CD4-positive, alpha-beta T cell (primary cell): ENCODE results near the gene ZFYVE1. TPM values are rescaled to one million over a fixed set of nuclear protein-coding genes. Genes with fewer than 3 reads are reported as not detected.

ENCODE experiments used
- ATAC-seq: fragments of 200-7000 bp; cut with Tn5 transposase; one replicate; pipeline ENCODE4 v1.10.0; 2022; ENCODE audit warnings: mild to moderate bottlenecking; ENCODE audit not compliant: poor library complexity
- CTCF ChIA-PET: fragments of 350-600 bp; sonication (Branson Sonifier 250); formaldehyde crosslinking; loops from one replicate; lab custom pipeline; 2021; ENCODE audit warnings: antibody characterized with exemption, inconsistent platforms; lab: Charles Lee
- POLR2A ChIA-PET: fragments of 350-600 bp; sonication (Branson Sonifier 250); formaldehyde crosslinking; loops from one replicate; lab custom pipeline; 2021; ENCODE audit warnings: antibody characterized with exemption, inconsistent platforms; lab: Charles Lee
- DNase-seq, 14 experiments: peaks; one replicate each; pipeline ENCODE4 v3.0.0-alpha.2; 2013 to 2020; ENCODE audit warnings: mixed read lengths in 2 of 14
- H3K27ac ChIP-seq, 2 donors: one replicate each; pipeline versions ENCODE4 v1.5.1 to v1.7.0; 2013; ENCODE audit warnings: low read length in 2 of 2, low read depth in 1 of 2, mild to moderate bottlenecking in 1 of 2
- H3K27me3 ChIP-seq, 2 experiments: 1 replicate in 1 of 2; 2 replicates in 1 of 2; pipeline versions ENCODE4 v1.6.1 to v1.7.0; 2013; ENCODE audit warnings: low read length in 2 of 2, control low read depth in 1 of 2, mild to moderate bottlenecking in 1 of 2, moderate library complexity in 1 of 2; ENCODE audit not compliant: insufficient read depth in 2 of 2, control insufficient read depth in 1 of 2
- H3K36me3 ChIP-seq: one replicate; pipeline ENCODE4 v1.6.1; 2013; ENCODE audit warnings: low read length, control low read depth; ENCODE audit not compliant: insufficient read depth
- H3K4me1 ChIP-seq: one replicate; pipeline ENCODE4 v1.6.1; 2013; ENCODE audit warnings: low read length, control low read depth; ENCODE audit not compliant: insufficient read depth
- H3K4me3 ChIP-seq: one replicate; pipeline ENCODE4 v1.5.1; 2013; ENCODE audit warnings: mild to moderate bottlenecking, low read length, moderate library complexity
- H3K9me3 ChIP-seq, 2 experiments: 1 replicate in 1 of 2; 2 replicates in 1 of 2; pipeline versions ENCODE4 v1.6.1 to v1.7.0; 2013; ENCODE audit warnings: low read length in 2 of 2, mild to moderate bottlenecking in 2 of 2, control low read depth in 1 of 2, moderate library complexity in 1 of 2; ENCODE audit not compliant: control insufficient read depth in 1 of 2, insufficient read depth in 1 of 2
- H3K27ac Mint-ChIP-seq: one replicate; pipeline ENCODE4 v1.8.0; 2020; ENCODE audit warnings: mixed read lengths
- H3K27me3 Mint-ChIP-seq: one replicate; pipeline ENCODE4 v1.8.0; 2021; ENCODE audit warnings: mixed read lengths
- H3K36me3 Mint-ChIP-seq: one replicate; pipeline ENCODE4 v1.8.0; 2021; ENCODE audit warnings: low read depth, mixed read lengths
- H3K4me1 Mint-ChIP-seq: one replicate; pipeline ENCODE4 v1.8.0; 2021; ENCODE audit warnings: low read depth, mixed read lengths
- H3K4me3 Mint-ChIP-seq: one replicate; pipeline ENCODE4 v1.8.0; 2020; ENCODE audit warnings: mild to moderate bottlenecking, mixed read lengths
- H3K9me3 Mint-ChIP-seq: one replicate; pipeline ENCODE4 v1.8.0; 2020; ENCODE audit warnings: mixed read lengths
- CTCF ChIP-seq: fragments of 200-600 bp; IDR thresholded peaks from one replicate; pipeline ENCODE4 v1.8.0; 2022; ENCODE audit warnings: antibody characterized with exemption, mild to moderate bottlenecking
- intact Hi-C, 2 experiments: fragments of 100-400 bp; cut with DNase I in 1 of 2; cut with micrococcal nuclease in 1 of 2; formaldehyde crosslinking; loops; one replicate each; pipeline versions ENCODE4 v1.15.1 to v1.9.0; 2023 to 2025; cut with DNase I, micrococcal nuclease
- total RNA-seq, 174 experiments: library from RNA in 2 of 174; stranded (reverse) in 2 of 174; gene quantifications; one replicate each; pipeline ENCODE4 v1.2.3 and lab custom pipeline; 2021 to 2026

ZFYVE1 gene
- total RNA-seq, 2 experiments from 2014 or later: 9.3 to 10.9 TPM

- no peak overlapping the region for H3K27ac ChIP-seq
- ChIA-PET POLR2A (no interaction called here), CTCF (no interaction called here)
- DNase-seq (no peak), ATAC-seq (no peak)
- Mint-ChIP-seq H3K27ac (no peak overlapping the region), H3K27me3 (no peaks in the 10 kb centered on the region), H3K4me1 (peaks cover 20% of the 10 kb centered on the region), H3K9me3 (no peaks in the 10 kb centered on the region), H3K4me3 (no peak overlapping the region), H3K36me3 (peaks cover 84% of the 10 kb centered on the region)
- H3K4me1 ChIP-seq: peaks cover 11% of the 10 kb centered on the region
- TF ChIP-seq CTCF: no peak
- H3K4me3 ChIP-seq: no peak overlapping the region
- no peaks in the 10 kb centered on the region for H3K9me3 ChIP-seq
- H3K36me3 ChIP-seq: peaks cover 51% of the 10 kb centered on the region
- H3K27me3 ChIP-seq: no peaks in the 10 kb centered on the region
- intact Hi-C loops: no loop called here
These were observed 85.5 kb downstream of the ZFYVE1 start for GRCh38 chr14:72941286-72941985.

GRCh38 chr14:72939630-72940029 is 87.3 kb downstream of the ZFYVE1 start:
- Histone ChIP-seq H3K4me3 (no peak overlapping the region), H3K27ac (no peak overlapping the region), H3K9me3 (no peaks in the 10 kb centered on the region), H3K4me1 (peaks cover 11% of the 10 kb centered on the region), H3K27me3 (no peaks in the 10 kb centered on the region), H3K36me3 (peaks cover 48% of the 10 kb centered on the region)
- Mint-ChIP-seq H3K4me3 (no peak overlapping the region), H3K9me3 (no peaks in the 10 kb centered on the region), H3K4me1 (peaks cover 25% of the 10 kb centered on the region), H3K27me3 (no peaks in the 10 kb centered on the region), H3K36me3 (peaks cover 68% of the 10 kb centered on the region), H3K27ac (no peak overlapping the region)
- DNase-seq: no peak
- intact Hi-C loops: no loop called here
- ATAC-seq: no peak
- CTCF ChIA-PET: interaction anchor here (1.9 kb wide), 1 partner anchor 34 kb away, joined by 4 read pairs; no protein-coding TSS in a partner anchor
- POLR2A ChIA-PET: no interaction called here
- TF ChIP-seq CTCF: no peak

- Histone ChIP-seq H3K36me3 (peaks cover 3% of the 10 kb centered on the region), H3K9me3 (no peaks in the 10 kb centered on the region), H3K27ac (no peak overlapping the region), H3K4me3 (no peak overlapping the region), H3K4me1 (peaks cover 10% of the 10 kb centered on the region), H3K27me3 (no peaks in the 10 kb centered on the region)
- DNase-seq: no peak
- H3K4me1 Mint-ChIP-seq: peaks cover 39% of the 10 kb centered on the region
- TF ChIP-seq CTCF: no peak
- ATAC-seq: no peak
- intact Hi-C loops: no loop called here
- no peaks in the 10 kb centered on the region for H3K27me3 Mint-ChIP-seq
- H3K27ac Mint-ChIP-seq: no peak overlapping the region
- peaks cover 15% of the 10 kb centered on the region for H3K36me3 Mint-ChIP-seq
- no peak overlapping the region for H3K4me3 Mint-ChIP-seq
- no peaks in the 10 kb centered on the region for H3K9me3 Mint-ChIP-seq
- ChIA-PET POLR2A (no interaction called here), CTCF (no interaction called here)
These were observed 94.0 kb downstream of the ZFYVE1 start for GRCh38 chr14:72932893-72933292.
